GM12873 (cell line): ENCODE results near the gene ITSN1.

ENCODE experiments used
- TF ChIP-seq, protein P1 (sequence below): IDR thresholded peaks from 2 replicates; pipeline ENCODE4 v1.5.1; 2012; ENCODE audit warnings: low read depth, mild to moderate bottlenecking, moderate library complexity, low read length, control low read depth; ENCODE audit not compliant: insufficient read depth; ENCODE audit errors: missing control alignments

The ITSN1 gene

DNA sequence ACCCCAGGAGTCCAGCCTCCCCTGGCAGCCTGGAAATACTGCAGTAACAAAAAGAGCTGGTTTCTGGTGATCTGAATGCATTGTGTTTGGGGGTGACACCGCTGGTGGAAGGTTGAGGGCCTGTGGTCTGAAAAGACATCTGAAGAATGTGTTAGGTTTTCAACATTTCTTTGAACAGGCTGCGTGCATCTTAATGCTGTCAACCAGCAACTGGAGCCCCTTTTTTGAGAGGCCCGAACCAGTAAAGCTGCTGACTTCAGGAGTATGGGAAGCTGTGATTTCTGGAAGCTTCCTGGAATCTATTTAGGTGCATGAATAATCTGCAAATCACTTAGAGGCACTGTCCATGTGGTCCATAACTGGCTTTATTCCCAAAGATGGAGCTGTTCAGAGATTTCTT, 256.3 kb downstream of the ITSN1 start:
- TF ChIP-seq, protein P1, sequence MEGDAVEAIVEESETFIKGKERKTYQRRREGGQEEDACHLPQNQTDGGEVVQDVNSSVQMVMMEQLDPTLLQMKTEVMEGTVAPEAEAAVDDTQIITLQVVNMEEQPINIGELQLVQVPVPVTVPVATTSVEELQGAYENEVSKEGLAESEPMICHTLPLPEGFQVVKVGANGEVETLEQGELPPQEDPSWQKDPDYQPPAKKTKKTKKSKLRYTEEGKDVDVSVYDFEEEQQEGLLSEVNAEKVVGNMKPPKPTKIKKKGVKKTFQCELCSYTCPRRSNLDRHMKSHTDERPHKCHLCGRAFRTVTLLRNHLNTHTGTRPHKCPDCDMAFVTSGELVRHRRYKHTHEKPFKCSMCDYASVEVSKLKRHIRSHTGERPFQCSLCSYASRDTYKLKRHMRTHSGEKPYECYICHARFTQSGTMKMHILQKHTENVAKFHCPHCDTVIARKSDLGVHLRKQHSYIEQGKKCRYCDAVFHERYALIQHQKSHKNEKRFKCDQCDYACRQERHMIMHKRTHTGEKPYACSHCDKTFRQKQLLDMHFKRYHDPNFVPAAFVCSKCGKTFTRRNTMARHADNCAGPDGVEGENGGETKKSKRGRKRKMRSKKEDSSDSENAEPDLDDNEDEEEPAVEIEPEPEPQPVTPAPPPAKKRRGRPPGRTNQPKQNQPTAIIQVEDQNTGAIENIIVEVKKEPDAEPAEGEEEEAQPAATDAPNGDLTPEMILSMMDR, result no peak

DNA sequence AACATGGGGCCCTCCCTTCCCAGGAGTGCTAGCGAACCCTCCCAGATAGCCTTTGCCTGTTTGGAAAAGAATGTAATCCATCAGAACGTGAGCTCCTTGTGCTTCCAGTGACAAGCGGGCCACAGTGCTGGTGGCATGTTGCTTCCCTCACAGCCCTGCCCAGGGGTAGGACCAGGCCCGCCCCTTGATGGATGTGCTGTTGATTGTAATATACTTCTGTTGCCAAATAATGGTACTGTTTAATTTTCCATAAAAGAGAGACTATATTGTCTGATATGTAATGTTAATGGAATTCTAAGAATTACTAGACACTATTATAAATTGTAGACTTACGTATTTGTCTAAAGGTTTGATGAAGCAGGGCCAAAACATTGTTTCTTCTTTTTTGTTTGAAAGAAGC, 256.9 kb downstream of the ITSN1 start:
- TF ChIP-seq, protein P1, result no peak

DNA sequence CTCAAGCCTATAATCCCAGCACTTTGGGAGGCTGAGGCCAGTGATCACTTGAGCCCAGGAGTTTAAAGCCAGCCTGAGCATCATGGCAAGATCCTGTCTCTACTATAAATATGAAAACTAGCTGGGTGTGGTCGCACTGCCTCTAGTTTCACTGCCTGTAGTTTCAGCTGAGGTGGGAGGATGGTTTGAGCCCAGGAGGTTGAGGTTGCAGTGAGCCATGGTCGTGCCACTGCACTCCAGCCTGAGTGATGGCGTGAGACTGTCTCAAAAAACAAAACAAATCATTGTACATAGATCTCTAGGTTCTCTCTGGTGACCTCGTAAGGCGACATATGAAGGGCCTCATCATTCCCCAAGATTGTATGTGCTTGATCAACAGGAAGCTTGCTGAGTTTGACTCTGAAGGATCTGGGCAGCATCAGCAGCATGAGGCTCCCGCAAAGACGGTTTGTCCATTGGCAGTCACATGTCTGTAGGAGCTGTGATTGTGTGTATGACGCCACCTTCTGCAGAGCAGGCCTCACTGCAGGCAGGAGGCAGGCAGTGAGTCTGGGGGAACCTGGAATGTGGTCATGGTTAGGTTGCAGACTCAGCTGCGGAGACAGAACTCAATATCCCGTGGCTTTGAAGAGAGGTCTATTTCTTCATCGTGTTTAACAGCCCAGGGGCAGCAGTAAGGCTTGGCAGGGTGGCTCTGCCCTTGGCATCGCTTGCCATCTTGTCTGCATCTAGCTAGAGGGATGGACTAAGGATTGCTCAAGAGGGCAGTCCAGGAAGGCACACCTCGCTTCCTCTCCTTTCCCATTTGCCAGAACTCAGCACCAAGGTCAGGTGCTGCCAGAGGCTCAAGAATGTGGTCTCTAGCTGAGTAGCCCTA, 259.3 kb downstream of the ITSN1 start:
- TF ChIP-seq, protein P1, result peak; percentile 40

DNA sequence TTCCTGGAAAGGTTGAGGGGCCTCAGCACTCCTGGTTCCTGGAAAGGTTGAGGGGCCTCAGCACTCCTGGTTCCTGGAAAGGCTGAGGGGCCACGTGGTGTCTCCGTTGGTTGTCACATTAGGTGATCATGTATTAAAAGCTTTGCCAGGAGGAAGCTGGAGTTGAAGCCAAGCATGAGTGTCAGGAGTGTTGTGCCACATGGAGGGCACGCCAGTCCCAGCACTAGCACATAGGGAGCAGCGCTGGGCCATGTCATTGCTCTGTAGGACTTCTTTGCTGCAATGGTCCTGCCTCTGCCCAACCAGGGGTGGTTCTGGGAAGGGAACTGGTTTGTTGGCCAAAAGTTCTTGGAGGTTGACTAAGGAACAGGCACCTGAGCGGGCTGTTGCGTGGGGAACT, 260.0 kb downstream of the ITSN1 start:
- TF ChIP-seq, protein P1, result no peak

DNA sequence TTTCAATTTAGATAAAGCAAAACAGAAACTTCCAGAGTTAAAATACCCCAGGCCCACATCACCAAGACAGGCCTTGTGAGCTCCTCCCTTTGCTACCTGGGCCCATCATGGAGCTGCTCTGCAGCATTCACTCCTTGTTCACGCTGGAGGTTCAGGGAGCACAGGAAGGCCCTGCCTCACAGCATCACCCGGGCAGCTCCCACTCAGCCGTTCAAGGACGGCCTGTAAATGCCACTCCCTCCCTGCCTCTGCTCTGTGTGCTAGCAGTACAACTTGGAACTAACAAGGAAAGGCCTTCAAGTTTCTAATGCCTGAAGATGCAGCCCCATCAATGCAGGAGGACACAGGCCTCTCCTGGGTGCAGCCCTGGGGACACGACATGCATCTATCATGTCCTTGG, 261.7 kb downstream of the ITSN1 start:
- TF ChIP-seq, protein P1, result no peak

DNA sequence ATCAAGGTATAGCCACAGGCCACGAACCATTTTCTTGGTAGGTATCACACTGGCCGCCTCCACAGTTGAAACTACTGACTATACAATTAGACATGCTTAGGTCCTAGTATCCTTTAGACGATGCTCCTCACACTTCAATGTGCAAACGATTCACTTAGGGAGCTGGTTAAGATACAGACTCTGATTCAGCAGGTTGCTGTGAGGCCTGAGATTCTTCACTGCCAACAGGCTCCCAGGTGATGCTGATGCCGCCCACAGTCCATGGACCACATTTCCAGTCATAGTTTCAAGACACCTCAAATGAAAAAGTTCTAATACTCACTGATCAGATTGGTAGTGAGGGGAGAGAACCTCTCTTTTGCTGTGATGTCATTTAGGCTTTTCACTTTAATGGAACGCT, 266.5 kb downstream of the ITSN1 start:
- TF ChIP-seq, protein P1, result no peak

DNA sequence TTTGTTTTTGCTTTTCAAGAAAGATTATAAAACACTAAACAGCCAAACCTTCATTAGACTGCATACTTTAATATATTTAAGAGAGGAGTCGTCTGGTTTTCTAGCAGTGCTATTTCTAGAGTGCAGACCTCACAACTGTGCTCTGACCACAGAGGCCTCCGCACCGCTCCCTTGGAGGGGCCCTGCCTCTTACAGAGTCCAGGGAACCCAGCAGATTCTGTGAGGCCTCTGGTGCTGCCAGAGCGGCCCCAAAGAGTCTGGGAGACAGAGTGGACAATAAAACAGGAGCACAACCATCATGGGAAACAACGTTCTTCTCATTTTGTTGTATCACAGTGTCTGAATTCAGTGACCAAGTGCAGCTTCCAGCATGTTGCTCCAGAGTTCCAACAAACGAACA, 267.5 kb downstream of the ITSN1 start:
- TF ChIP-seq, protein P1, result no peak
